Measurements from ENCODE around the gene RANBP2.

RANBP2 gene

DNA sequence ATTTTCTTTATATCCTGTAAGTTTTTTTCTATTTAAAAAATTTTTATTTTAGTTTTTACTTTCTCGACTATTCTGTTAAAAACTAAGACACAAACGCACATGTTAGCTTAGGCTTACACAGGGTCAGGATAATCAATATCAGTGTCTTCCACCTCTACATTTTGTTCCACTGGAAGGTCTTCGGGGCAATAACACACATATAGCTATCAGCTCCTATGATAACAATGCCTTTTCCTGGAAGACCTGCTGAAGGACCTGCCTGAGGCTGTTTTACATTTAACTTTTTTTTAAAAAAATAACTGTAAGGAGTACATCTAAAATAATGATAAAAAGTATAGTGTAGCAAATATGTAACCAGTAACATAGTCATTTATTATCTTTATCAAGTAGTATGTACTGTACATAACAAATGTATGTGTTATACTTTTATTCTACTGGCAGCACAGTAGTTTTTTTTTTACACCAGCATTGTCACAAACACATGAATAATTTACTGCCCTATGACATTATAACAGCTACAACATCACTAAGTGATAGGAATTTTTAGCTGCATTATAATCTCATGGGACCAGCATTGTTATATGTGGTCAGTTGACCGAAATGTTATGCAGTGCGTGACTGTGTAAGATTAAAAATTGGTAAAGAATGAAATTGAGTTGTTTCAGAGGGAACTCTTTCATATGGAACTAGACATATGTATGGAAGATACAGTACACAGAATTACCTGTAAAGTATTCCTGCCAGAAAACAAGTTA lies 105.2 kb downstream of the RANBP2 start:
- no peak for TF ChIP-seq RARB (CRISPR knock-in tag; IDR thresholded peaks at IDR 0.05)
- TF ChIP-seq ZNF565 (CRISPR knock-in tag; conservative IDR thresholded peaks at IDR 0.05; ENCODE audit: low read depth): no peak
- TF ChIP-seq GLIS3 (CRISPR knock-in tag; IDR thresholded peaks at IDR 0.05): no peak
- TF ChIP-seq BACH2 (CRISPR knock-in tag; IDR thresholded peaks at IDR 0.05; ENCODE audit: borderline replicate concordance): no peak
- TF ChIP-seq PPARA (CRISPR knock-in tag; IDR thresholded peaks at IDR 0.05; ENCODE audit: borderline replicate concordance): no peak
- TF ChIP-seq, protein P1, sequence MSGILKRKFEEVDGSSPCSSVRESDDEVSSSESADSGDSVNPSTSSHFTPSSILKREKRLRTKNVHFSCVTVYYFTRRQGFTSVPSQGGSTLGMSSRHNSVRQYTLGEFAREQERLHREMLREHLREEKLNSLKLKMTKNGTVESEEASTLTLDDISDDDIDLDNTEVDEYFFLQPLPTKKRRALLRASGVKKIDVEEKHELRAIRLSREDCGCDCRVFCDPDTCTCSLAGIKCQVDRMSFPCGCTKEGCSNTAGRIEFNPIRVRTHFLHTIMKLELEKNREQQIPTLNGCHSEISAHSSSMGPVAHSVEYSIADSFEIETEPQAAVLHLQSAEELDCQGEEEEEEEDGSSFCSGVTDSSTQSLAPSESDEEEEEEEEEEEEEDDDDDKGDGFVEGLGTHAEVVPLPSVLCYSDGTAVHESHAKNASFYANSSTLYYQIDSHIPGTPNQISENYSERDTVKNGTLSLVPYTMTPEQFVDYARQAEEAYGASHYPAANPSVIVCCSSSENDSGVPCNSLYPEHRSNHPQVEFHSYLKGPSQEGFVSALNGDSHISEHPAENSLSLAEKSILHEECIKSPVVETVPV (CRISPR knock-in tag; IDR thresholded peaks at IDR 0.05): no peak
- no peak for TF ChIP-seq TCF4 (CRISPR knock-in tag; IDR thresholded peaks at IDR 0.05; ENCODE audit: borderline replicate concordance)
- TF ChIP-seq, protein P2, sequence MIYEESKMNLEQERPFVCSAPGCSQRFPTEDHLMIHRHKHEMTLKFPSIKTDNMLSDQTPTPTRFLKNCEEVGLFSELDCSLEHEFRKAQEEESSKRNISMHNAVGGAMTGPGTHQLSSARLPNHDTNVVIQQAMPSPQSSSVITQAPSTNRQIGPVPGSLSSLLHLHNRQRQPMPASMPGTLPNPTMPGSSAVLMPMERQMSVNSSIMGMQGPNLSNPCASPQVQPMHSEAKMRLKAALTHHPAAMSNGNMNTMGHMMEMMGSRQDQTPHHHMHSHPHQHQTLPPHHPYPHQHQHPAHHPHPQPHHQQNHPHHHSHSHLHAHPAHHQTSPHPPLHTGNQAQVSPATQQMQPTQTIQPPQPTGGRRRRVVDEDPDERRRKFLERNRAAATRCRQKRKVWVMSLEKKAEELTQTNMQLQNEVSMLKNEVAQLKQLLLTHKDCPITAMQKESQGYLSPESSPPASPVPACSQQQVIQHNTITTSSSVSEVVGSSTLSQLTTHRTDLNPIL (CRISPR knock-in tag; IDR thresholded peaks at IDR 0.05; ENCODE audit: low read depth): no peak
- no peak for ATAC-seq

DNA sequence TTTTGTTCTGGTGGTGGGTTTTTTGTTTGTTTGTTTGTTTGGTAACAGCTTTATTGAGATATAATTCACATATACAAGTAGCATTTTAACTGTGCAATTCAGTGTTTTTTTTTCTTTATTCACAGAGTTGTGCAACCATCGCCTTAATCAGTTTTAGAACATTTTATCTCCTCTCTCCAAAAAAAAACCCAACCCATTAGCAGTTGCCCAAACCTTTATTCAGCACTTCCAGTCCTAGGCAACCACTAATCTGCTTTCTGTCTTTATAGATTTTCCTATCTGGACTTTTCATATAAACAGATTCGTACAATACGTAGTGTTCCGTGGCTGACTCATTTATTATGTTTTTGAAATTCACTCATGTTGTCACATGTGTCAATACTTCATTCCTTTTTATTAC lies 106.0 kb downstream of the RANBP2 start:
- TF ChIP-seq, protein P3, sequence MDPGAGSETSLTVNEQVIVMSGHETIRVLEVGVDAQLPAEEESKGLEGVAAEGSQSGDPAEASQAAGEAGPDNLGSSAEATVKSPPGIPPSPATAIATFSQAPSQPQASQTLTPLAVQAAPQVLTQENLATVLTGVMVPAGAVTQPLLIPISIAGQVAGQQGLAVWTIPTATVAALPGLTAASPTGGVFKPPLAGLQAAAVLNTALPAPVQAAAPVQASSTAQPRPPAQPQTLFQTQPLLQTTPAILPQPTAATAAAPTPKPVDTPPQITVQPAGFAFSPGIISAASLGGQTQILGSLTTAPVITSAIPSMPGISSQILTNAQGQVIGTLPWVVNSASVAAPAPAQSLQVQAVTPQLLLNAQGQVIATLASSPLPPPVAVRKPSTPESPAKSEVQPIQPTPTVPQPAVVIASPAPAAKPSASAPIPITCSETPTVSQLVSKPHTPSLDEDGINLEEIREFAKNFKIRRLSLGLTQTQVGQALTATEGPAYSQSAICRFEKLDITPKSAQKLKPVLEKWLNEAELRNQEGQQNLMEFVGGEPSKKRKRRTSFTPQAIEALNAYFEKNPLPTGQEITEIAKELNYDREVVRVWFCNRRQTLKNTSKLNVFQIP (CRISPR knock-in tag; IDR thresholded peaks at IDR 0.05; ENCODE audit: borderline replicate concordance, low read depth): no peak
- TF ChIP-seq TSHZ2 (CRISPR knock-in tag; IDR thresholded peaks at IDR 0.05) (no peak), OSR1 (CRISPR knock-in tag; IDR thresholded peaks at IDR 0.05) (no peak), ZC3H10 (CRISPR knock-in tag; IDR thresholded peaks at IDR 0.05) (no peak), BACH2 (CRISPR knock-in tag; IDR thresholded peaks at IDR 0.05; ENCODE audit: borderline replicate concordance) (no peak), ZFP30 (CRISPR knock-in tag; IDR thresholded peaks at IDR 0.05) (no peak), CSDC2 (CRISPR knock-in tag; IDR thresholded peaks at IDR 0.05) (no peak), PPARA (CRISPR knock-in tag; IDR thresholded peaks at IDR 0.05; ENCODE audit: borderline replicate concordance) (no peak), ZNF565 (CRISPR knock-in tag; conservative IDR thresholded peaks at IDR 0.05; ENCODE audit: low read depth) (no peak), ZNF70 (CRISPR knock-in tag; IDR thresholded peaks at IDR 0.05) (no peak), GLIS3 (CRISPR knock-in tag; IDR thresholded peaks at IDR 0.05) (no peak)
- no peak for ATAC-seq

DNA sequence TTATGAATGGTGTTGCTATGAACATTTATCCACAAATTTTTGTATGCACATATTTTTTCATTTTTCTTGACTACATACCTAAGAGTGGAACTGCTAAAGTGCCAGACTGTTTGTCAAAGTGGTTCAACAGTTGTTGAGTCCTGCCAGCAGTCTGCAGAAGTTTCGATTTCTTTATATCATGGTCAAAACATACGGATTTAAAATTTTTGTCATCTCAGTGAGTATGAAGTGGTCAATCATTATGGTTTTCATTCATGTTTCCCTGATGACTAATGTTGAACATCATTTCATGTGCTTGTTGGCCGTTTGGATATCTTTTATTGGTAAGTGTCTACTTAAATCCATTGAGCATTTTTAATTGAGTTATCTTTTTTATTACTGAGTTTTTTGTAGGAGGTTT lies 106.5 kb downstream of the RANBP2 start:
- no peak for ATAC-seq
- TF ChIP-seq RARB (CRISPR knock-in tag; IDR thresholded peaks at IDR 0.05) (no peak), ZFP3 (CRISPR knock-in tag; IDR thresholded peaks at IDR 0.05) (no peak), SNAI2 (CRISPR knock-in tag; IDR thresholded peaks at IDR 0.05) (no peak), ZFP30 (CRISPR knock-in tag; IDR thresholded peaks at IDR 0.05) (no peak), ZC3H10 (CRISPR knock-in tag; IDR thresholded peaks at IDR 0.05) (no peak), ZNF70 (CRISPR knock-in tag; IDR thresholded peaks at IDR 0.05) (no peak), ARNTL (CRISPR knock-in tag; IDR thresholded peaks at IDR 0.05; ENCODE audit: borderline replicate concordance, low read depth) (no peak), OSR1 (CRISPR knock-in tag; IDR thresholded peaks at IDR 0.05) (no peak)
- TF ChIP-seq, protein P4, sequence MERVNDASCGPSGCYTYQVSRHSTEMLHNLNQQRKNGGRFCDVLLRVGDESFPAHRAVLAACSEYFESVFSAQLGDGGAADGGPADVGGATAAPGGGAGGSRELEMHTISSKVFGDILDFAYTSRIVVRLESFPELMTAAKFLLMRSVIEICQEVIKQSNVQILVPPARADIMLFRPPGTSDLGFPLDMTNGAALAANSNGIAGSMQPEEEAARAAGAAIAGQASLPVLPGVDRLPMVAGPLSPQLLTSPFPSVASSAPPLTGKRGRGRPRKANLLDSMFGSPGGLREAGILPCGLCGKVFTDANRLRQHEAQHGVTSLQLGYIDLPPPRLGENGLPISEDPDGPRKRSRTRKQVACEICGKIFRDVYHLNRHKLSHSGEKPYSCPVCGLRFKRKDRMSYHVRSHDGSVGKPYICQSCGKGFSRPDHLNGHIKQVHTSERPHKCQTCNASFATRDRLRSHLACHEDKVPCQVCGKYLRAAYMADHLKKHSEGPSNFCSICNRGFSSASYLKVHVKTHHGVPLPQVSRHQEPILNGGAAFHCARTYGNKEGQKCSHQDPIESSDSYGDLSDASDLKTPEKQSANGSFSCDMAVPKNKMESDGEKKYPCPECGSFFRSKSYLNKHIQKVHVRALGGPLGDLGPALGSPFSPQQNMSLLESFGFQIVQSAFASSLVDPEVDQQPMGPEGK (CRISPR knock-in tag; IDR thresholded peaks at IDR 0.05; ENCODE audit: borderline replicate concordance): no peak
- TF ChIP-seq, protein P3 (CRISPR knock-in tag; IDR thresholded peaks at IDR 0.05; ENCODE audit: borderline replicate concordance, low read depth): no peak

Measured in SK-N-SH treated with all-trans-retinoic acid at 6 μM for 48 hours (cell line).